WTC11 (cell line): ENCODE measurements around the gene SLIT3. TPM values are rescaled to one million over a fixed set of nuclear protein-coding genes. Genes with fewer than 3 reads are reported as not detected.

Experiments used
- ATAC-seq: fragments of 200-7000 bp; cut with Tn5 transposase; 2 replicates; pipeline ENCODE4 v1.10.0; 2021; ENCODE audit warnings: mild to moderate bottlenecking, moderate library complexity
- CTCF ChIA-PET: fragments of 300-600 bp; sonication (Branson Sonifier 250); formaldehyde crosslinking; loops from one replicate; lab custom pipeline; 2021; ENCODE audit warnings: antibody characterized with exemption; lab: Charles Lee
- POLR2A ChIA-PET: fragments of 350-600 bp; sonication (Branson Sonifier 250); formaldehyde crosslinking; loops from one replicate; lab custom pipeline; 2021; ENCODE audit warnings: antibody characterized with exemption; lab: Charles Lee
- DNase-seq: peaks from one replicate; pipeline ENCODE4 v3.0.0; 2021; ENCODE audit warnings: low spot score
- H3K27ac Mint-ChIP-seq: 2 replicates; pipeline ENCODE4 v1.8.0; 2021; ENCODE audit warnings: mixed read lengths
- H3K27me3 Mint-ChIP-seq: 2 replicates; pipeline ENCODE4 v1.8.0; 2021; ENCODE audit warnings: low read depth, mild to moderate bottlenecking, moderate library complexity, mixed read lengths
- H3K36me3 Mint-ChIP-seq: 2 replicates; pipeline ENCODE4 v1.8.0; 2021; ENCODE audit warnings: mixed read lengths
- H3K4me1 Mint-ChIP-seq: 2 replicates; pipeline ENCODE4 v1.8.0; 2022; ENCODE audit warnings: mixed read lengths
- H3K4me3 Mint-ChIP-seq: 2 replicates; pipeline ENCODE4 v1.8.0; 2021; ENCODE audit warnings: mild to moderate bottlenecking, moderate library complexity, mixed read lengths
- H3K9me3 Mint-ChIP-seq: 2 replicates; pipeline ENCODE4 v1.8.0; 2021; ENCODE audit warnings: mixed read lengths
- ATF3 ChIP-seq: sonication (generic); formaldehyde crosslinking; conservative IDR thresholded peaks from 2 replicates; pipeline ENCODE4 v1.8.1; 2022; ENCODE audit warnings: mild to moderate bottlenecking, missing genetic modification reagents
- ATF6 ChIP-seq: sonication (generic); formaldehyde crosslinking; IDR thresholded peaks from 2 replicates; pipeline ENCODE4 v1.8.1; 2023; ENCODE audit warnings: mild to moderate bottlenecking, missing genetic modification reagents
- CREM ChIP-seq: sonication (generic); formaldehyde crosslinking; IDR thresholded peaks from 2 replicates; pipeline ENCODE4 v1.8.1; 2022; ENCODE audit warnings: mild to moderate bottlenecking, missing genetic modification reagents, moderate library complexity
- E2F1 ChIP-seq: sonication (generic); formaldehyde crosslinking; IDR thresholded peaks from 2 replicates; pipeline ENCODE4 v1.8.0; 2022; ENCODE audit warnings: mild to moderate bottlenecking, missing genetic modification reagents
- E2F4 ChIP-seq: sonication (generic); formaldehyde crosslinking; IDR thresholded peaks from 2 replicates; pipeline ENCODE4 v1.8.1; 2022; ENCODE audit warnings: low read depth, mild to moderate bottlenecking, moderate library complexity, missing genetic modification reagents, borderline replicate concordance
- HMGA2 ChIP-seq: fragments of 250-450 bp; sonication (Bioruptor Pico); IDR thresholded peaks from 2 replicates; pipeline ENCODE4 v1.4.0; 2021; ENCODE audit warnings: mild to moderate bottlenecking, moderate library complexity
- NFYB ChIP-seq: sonication (generic); formaldehyde crosslinking; conservative IDR thresholded peaks from 2 replicates; pipeline ENCODE4 v1.8.0; 2022; ENCODE audit warnings: low read depth, missing genetic modification reagents
- NR3C1 ChIP-seq: sonication (generic); formaldehyde crosslinking; conservative IDR thresholded peaks from 2 replicates; pipeline ENCODE4 v1.8.1; 2023; ENCODE audit warnings: low read depth, mild to moderate bottlenecking, missing genetic modification reagents
- PREB ChIP-seq: sonication (generic); formaldehyde crosslinking; IDR thresholded peaks from 2 replicates; pipeline ENCODE4 v1.8.1; 2022; ENCODE audit warnings: mild to moderate bottlenecking, missing genetic modification reagents, moderate library complexity, borderline replicate concordance
- RELA ChIP-seq: sonication (generic); formaldehyde crosslinking; IDR thresholded peaks from 2 replicates; pipeline ENCODE4 v1.8.1; 2022; ENCODE audit warnings: missing genetic modification reagents, mild to moderate bottlenecking, borderline replicate concordance
- TCF7 ChIP-seq: sonication (generic); formaldehyde crosslinking; IDR thresholded peaks from 2 replicates; pipeline ENCODE4 v1.8.0; 2022; ENCODE audit warnings: mild to moderate bottlenecking, low read depth, missing genetic modification reagents, moderate library complexity
- TEAD1 ChIP-seq: sonication (generic); formaldehyde crosslinking; IDR thresholded peaks from 2 replicates; pipeline ENCODE4 v1.8.0; 2022; ENCODE audit warnings: mild to moderate bottlenecking, missing genetic modification reagents
- ZMAT4 ChIP-seq: fragments of 250-450 bp; sonication (Bioruptor Pico); IDR thresholded peaks from 2 replicates; pipeline ENCODE4 v1.9.0; 2021; ENCODE audit warnings: mild to moderate bottlenecking
- ZNF138 ChIP-seq: sonication (generic); formaldehyde crosslinking; conservative IDR thresholded peaks from 2 replicates; pipeline ENCODE4 v1.8.1; 2022; ENCODE audit warnings: mild to moderate bottlenecking, moderate library complexity, missing genetic modification reagents
- ZNF396 ChIP-seq: fragments of 250-450 bp; sonication (Bioruptor Pico); IDR thresholded peaks from 2 replicates; pipeline ENCODE4 v1.8.0; 2021; ENCODE audit warnings: mild to moderate bottlenecking, moderate library complexity, borderline replicate concordance
- ZNF532 ChIP-seq: fragments of 250-450 bp; sonication (Bioruptor Pico); IDR thresholded peaks from 2 replicates; pipeline ENCODE4 v1.9.0; 2021; ENCODE audit warnings: mild to moderate bottlenecking, borderline replicate concordance
- total RNA-seq: library from RNA; stranded (reverse); gene quantifications from 3 replicates; pipeline ENCODE4 v1.2.3, GENCODE V29; 2021
- TF ChIP-seq, protein P1 (sequence below): sonication (generic); formaldehyde crosslinking; IDR thresholded peaks from 2 replicates; pipeline ENCODE4 v1.8.1; 2022; ENCODE audit warnings: missing genetic modification reagents, borderline replicate concordance
- TF ChIP-seq, protein P2 (sequence below): sonication (generic); formaldehyde crosslinking; conservative IDR thresholded peaks from 2 replicates; pipeline ENCODE4 v1.8.1; 2023; ENCODE audit warnings: mild to moderate bottlenecking, low read depth, missing genetic modification reagents, moderate library complexity

The SLIT3 gene
- total RNA-seq, 1 experiment from 2014 or later = 1.9 TPM

DNA sequence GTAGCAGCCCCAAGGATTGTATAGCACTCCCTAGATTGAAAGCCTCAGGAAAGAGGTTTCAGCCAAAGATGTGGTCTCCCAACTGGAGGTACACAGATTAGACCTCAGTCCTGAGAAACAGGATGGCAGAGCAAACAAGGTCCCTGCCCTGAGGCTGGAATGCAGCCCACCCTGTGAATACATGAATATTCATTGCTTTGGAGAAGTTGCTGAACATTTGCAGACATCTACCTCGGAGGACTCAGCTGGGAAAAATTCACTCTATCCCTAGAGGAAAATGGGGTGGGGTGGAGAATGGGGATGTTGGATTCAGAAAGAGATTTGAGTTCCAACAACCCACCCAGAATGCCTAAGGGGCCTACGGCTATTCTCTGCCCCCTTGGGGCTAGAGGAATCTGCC, 129.4 kb downstream of the SLIT3 start:
- H3K27ac Mint-ChIP-seq = peak overlapping the region; percentile 92
- peaks cover 3% of the 10 kb centered on the region; the same call in 1 of the 2 replicates for H3K27me3 Mint-ChIP-seq
- CTCF ChIA-PET = no interaction called here
- DNase-seq = peak; percentile 50
- H3K9me3 Mint-ChIP-seq = peaks cover 14% of the 10 kb centered on the region
- peaks cover 19% of the 10 kb centered on the region for H3K4me1 Mint-ChIP-seq
- no peaks in the 10 kb centered on the region for H3K36me3 Mint-ChIP-seq
- POLR2A ChIA-PET = no interaction called here
- H3K4me3 Mint-ChIP-seq = no peak overlapping the region
- TF ChIP-seq RELA (CRISPR knock-in tag) = no peak
- TF ChIP-seq PREB (CRISPR knock-in tag) = no peak
- TF ChIP-seq, protein P1, sequence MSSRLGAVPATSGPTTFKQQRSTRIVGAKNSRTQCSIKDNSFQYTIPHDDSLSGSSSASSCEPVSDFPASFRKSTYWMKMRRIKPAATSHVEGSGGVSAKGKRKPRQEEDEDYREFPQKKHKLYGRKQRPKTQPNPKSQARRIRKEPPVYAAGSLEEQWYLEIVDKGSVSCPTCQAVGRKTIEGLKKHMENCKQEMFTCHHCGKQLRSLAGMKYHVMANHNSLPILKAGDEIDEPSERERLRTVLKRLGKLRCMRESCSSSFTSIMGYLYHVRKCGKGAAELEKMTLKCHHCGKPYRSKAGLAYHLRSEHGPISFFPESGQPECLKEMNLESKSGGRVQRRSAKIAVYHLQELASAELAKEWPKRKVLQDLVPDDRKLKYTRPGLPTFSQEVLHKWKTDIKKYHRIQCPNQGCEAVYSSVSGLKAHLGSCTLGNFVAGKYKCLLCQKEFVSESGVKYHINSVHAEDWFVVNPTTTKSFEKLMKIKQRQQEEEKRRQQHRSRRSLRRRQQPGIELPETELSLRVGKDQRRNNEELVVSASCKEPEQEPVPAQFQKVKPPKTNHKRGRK (CRISPR knock-in tag) = no peak
- TF ChIP-seq TEAD1 (CRISPR knock-in tag) = 0 out of 2 replicates have a peak, but pooled peaks have one; percentile 14
- no peak for TF ChIP-seq ATF3 (CRISPR knock-in tag)
- no peak for TF ChIP-seq ATF6
- peak; percentile 78 for ATAC-seq

DNA sequence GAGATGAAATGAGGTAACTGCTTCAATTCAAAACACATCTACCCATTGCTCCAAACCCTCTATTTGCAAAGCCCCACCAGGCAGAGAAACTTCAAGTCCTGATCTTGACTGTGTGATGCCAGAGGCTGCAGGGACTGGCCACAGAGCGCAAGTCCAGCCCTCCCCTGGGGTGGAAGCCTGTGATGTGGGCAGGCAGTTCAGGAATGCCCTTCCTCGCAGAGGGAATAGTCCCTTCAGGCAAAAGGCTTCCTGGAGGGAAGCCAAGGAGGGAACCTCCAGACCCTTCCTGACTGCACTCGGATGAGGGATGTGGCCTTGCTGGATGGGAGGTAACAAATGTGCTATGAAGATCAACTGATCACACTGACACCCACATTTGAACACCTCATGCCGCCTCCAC, 131.2 kb downstream of the SLIT3 start:
- Mint-ChIP-seq H3K9me3 (peaks cover 14% of the 10 kb centered on the region), H3K27ac (no peak overlapping the region; the same call in 1 of the 2 replicates)
- POLR2A ChIA-PET = no interaction called here

More for the DNA sequence above, 131.2 kb downstream of the SLIT3 start:
- Mint-ChIP-seq H3K27me3 (peaks cover 3% of the 10 kb centered on the region; the same call in 1 of the 2 replicates), H3K36me3 (no peaks in the 10 kb centered on the region), H3K4me1 (peaks cover 20% of the 10 kb centered on the region), H3K4me3 (no peak overlapping the region)
- ATAC-seq (no peak), DNase-seq (no peak)
- TF ChIP-seq NFYB (CRISPR knock-in tag) (no peak), NR3C1 (CRISPR knock-in tag) (no peak), ZNF138 (CRISPR knock-in tag) (no peak), E2F4 (CRISPR knock-in tag) (no peak), HMGA2 (CRISPR knock-in tag) (no peak), ZMAT4 (CRISPR knock-in tag) (no peak), TCF7 (CRISPR knock-in tag) (no peak), ZNF532 (no peak), ZNF396 (no peak), CREM (CRISPR knock-in tag) (no peak), E2F1 (CRISPR knock-in tag) (no peak)
- TF ChIP-seq, protein P2, sequence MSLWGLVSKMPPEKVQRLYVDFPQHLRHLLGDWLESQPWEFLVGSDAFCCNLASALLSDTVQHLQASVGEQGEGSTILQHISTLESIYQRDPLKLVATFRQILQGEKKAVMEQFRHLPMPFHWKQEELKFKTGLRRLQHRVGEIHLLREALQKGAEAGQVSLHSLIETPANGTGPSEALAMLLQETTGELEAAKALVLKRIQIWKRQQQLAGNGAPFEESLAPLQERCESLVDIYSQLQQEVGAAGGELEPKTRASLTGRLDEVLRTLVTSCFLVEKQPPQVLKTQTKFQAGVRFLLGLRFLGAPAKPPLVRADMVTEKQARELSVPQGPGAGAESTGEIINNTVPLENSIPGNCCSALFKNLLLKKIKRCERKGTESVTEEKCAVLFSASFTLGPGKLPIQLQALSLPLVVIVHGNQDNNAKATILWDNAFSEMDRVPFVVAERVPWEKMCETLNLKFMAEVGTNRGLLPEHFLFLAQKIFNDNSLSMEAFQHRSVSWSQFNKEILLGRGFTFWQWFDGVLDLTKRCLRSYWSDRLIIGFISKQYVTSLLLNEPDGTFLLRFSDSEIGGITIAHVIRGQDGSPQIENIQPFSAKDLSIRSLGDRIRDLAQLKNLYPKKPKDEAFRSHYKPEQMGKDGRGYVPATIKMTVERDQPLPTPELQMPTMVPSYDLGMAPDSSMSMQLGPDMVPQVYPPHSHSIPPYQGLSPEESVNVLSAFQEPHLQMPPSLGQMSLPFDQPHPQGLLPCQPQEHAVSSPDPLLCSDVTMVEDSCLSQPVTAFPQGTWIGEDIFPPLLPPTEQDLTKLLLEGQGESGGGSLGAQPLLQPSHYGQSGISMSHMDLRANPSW (CRISPR knock-in tag) = no peak
- CTCF ChIA-PET = no interaction called here
